ENCODE measurements around the gene SLC6A4. TPM values are rescaled to one million over a fixed set of nuclear protein-coding genes. Genes with fewer than 3 reads are reported as not detected.
"Not testable (repeated sequence)": the region's sequence is repeated elsewhere in the genome, so short reads cannot be mapped to it uniquely, and the experiment has no call there.

The SLC6A4 gene
- total and polyA plus RNA-seq, 12 donors: 0.13 to 0.71 (median 0.29) TPM; not detected in 1

DNA sequence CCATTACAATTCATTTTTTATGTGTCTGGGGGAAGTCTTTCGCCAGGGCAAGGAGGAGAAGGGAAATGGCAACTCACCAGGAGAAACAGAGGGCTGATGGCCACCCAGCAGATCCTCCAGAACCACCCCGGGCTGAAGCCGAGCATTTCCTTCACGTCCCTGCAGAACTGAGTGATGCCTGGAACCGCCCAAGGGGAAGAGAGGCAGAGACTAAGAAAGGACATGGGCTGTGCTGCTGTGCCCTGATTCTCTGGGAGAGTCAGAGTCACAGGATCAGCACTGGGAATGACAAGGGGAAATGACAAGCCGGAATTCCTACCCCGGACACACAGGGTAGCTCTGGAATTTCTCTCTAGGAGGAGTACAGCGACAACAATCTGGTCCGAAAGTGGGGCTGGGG is 27.8 kb downstream of the SLC6A4 start:
- ATAC-seq: no peak
- 52 to 55% methylated on average over 9 of the region's 9 CpGs for WGBS, 2 donors
- intact Hi-C loops (cut with DNase I): no loop called here

DNA sequence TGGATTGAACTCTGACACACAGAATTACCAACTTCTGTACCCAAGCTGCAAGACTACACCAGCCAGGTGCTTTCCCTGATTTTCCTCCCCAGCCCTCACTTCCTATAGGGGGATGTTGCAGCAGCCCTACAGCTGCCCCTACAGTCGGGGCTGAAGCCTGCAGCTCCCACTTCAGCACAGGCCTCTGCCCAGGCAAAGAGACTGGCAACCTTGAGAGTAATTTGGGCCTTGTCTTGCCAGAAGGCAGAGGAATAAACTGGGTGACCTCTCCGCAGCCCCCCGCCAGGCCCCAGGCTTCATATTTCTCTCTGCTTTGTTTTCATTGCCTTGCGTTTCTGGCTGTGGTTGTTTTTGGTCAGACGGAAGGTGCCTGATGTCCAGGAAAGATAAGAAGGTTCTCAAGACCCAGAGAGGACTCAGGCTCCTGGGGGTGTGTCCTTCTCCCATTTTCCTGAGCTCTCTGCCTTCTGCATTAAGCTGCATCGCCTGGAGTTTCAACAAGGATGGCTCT is 32.0 kb downstream of the SLC6A4 start:
- no peak overlapping the region for H3K4me3 ChIP-seq
- ATAC-seq (no peak), DNase-seq (no peak)
- no peaks in the 10 kb centered on the region for H3K4me1 ChIP-seq
- TF ChIP-seq, protein P1, sequence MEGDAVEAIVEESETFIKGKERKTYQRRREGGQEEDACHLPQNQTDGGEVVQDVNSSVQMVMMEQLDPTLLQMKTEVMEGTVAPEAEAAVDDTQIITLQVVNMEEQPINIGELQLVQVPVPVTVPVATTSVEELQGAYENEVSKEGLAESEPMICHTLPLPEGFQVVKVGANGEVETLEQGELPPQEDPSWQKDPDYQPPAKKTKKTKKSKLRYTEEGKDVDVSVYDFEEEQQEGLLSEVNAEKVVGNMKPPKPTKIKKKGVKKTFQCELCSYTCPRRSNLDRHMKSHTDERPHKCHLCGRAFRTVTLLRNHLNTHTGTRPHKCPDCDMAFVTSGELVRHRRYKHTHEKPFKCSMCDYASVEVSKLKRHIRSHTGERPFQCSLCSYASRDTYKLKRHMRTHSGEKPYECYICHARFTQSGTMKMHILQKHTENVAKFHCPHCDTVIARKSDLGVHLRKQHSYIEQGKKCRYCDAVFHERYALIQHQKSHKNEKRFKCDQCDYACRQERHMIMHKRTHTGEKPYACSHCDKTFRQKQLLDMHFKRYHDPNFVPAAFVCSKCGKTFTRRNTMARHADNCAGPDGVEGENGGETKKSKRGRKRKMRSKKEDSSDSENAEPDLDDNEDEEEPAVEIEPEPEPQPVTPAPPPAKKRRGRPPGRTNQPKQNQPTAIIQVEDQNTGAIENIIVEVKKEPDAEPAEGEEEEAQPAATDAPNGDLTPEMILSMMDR (IDR thresholded peaks at IDR 0.05): no peak
- H3K27me3 ChIP-seq: peaks cover 0 to 18% (median 0%) of the 10 kb centered on the region in 7 donors
- 74 to 78% methylated on average over 6 of the region's 6 CpGs for WGBS, 2 donors
- H3K9me3 ChIP-seq: no peaks in the 10 kb centered on the region
- H3K27ac ChIP-seq: no peak overlapping the region
- no peaks in the 10 kb centered on the region for H3K36me3 ChIP-seq
- intact Hi-C loops (cut with DNase I): no loop called here

More for the DNA sequence above, 27.8 kb downstream of the SLC6A4 start:
- Histone ChIP-seq H3K4me3 (no peak overlapping the region), H3K27me3 (peaks cover 0 to 15% (median 0%) of the 10 kb centered on the region in 7 donors), H3K36me3 (no peaks in the 10 kb centered on the region), H3K4me1 (no peaks in the 10 kb centered on the region), H3K27ac (no peak overlapping the region), H3K9me3 (no peaks in the 10 kb centered on the region)
- TF ChIP-seq, protein P1 (IDR thresholded peaks at IDR 0.05): no peak
- DNase-seq: no peak

GRCh38 chr17:30200656-30201055 is 34.8 kb downstream of the SLC6A4 start:
- H3K4me1 ChIP-seq; H3K27ac ChIP-seq; H3K4me3 ChIP-seq; ATAC-seq; DNase-seq; H3K36me3 ChIP-seq; H3K9me3 ChIP-seq; intact Hi-C loops (cut with DNase I): not testable (repeated sequence)
- peaks cover 0 to 18% (median 0%) of the 10 kb centered on the region in 7 donors for H3K27me3 ChIP-seq
- 84 to 86% methylated on average over 9 of the region's 9 CpGs for WGBS, 2 donors

GRCh38 chr17:30200106-30200505 is 35.4 kb downstream of the SLC6A4 start:
- Histone ChIP-seq H3K27me3 (peaks cover 0 to 17% (median 0%) of the 10 kb centered on the region in 7 donors), H3K36me3 (no peaks in the 10 kb centered on the region), H3K4me3 (no peak overlapping the region), H3K27ac (no peak overlapping the region), H3K4me1 (peaks cover 0 to 8% (median 0%) of the 10 kb centered on the region in 9 donors), H3K9me3 (no peaks in the 10 kb centered on the region)
- DNase-seq: no peak
- no peak for ATAC-seq
- intact Hi-C loops (cut with DNase I): no loop called here
- TF ChIP-seq, protein P1 (IDR thresholded peaks at IDR 0.05): no peak
- WGBS, 2 donors: 69% methylated on average over 10 of the region's 10 CpGs

DNA sequence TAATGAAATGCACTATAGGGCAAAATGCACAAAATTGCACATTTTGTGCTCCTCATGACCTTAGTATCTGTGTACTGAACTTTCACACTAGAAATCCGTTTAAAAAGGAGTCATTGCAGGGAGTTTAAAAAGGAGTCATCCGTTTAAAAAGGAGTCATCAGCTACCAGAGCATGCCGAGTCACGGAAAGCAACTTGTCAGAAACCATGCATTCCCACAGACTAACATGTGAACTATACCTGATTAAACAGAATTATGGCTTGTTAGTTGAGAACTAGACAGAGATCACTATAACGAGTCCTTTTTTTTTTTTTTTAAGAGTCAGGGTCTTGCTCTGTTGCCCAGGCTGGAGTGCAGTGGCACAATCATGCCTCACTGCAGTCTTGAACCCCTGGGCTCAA is 35.9 kb downstream of the SLC6A4 start:
- no peak overlapping the region for H3K4me3 ChIP-seq
- no peak overlapping the region for H3K27ac ChIP-seq
- WGBS, 2 donors: 84 to 89% methylated on average over 5 of the region's 5 CpGs
- no peaks in the 10 kb centered on the region for H3K9me3 ChIP-seq
- no peak for DNase-seq
- H3K36me3 ChIP-seq: no peaks in the 10 kb centered on the region
- intact Hi-C loops (cut with DNase I): loop anchor here in 1 of 10 donors (2.0 kb wide), 1 partner anchor 67 kb away; no protein-coding TSS in a partner anchor
- TF ChIP-seq, protein P1 (IDR thresholded peaks at IDR 0.05): no peak
- peaks cover 0 to 8% (median 0%) of the 10 kb centered on the region in 9 donors for H3K4me1 ChIP-seq
- peaks cover 0 to 12% (median 0%) of the 10 kb centered on the region in 7 donors for H3K27me3 ChIP-seq
- no peak for ATAC-seq

All from heart right ventricle (tissue), 16 donors.